ENCODE data around the gene DMD.
"Not testable (repeated sequence)": the region's sequence is repeated elsewhere in the genome, so short reads cannot be mapped to it uniquely, and the experiment has no call there.

Gene DMD

GRCh38 chrX:32538554-32538953 lies 672.8 kb downstream of the DMD start:
- TF ChIP-seq CTCF (IDR thresholded peaks at IDR 0.05; ENCODE audit: insufficient read depth, missing control alignments): no peak
- DNase-seq (ENCODE audit: insufficient read length, low spot score) (no peak), FAIRE-seq (no peak)

GRCh38 chrX:32533848-32534247 lies 677.5 kb downstream of the DMD start:
- DNase-seq (ENCODE audit: insufficient read length, low spot score) (no peak), FAIRE-seq (no peak)
- TF ChIP-seq CTCF (IDR thresholded peaks at IDR 0.05; ENCODE audit: insufficient read depth, missing control alignments): no peak

- FAIRE-seq: no peak
- no peak for DNase-seq (ENCODE audit: insufficient read length, low spot score)
- no peak for TF ChIP-seq CTCF (IDR thresholded peaks at IDR 0.05; ENCODE audit: insufficient read depth, missing control alignments)
These were observed 679.1 kb downstream of the DMD start for GRCh38 chrX:32532262-32532661.

GRCh38 chrX:32530802-32531403 lies 680.4 kb downstream of the DMD start:
- TF ChIP-seq CTCF (IDR thresholded peaks at IDR 0.05; ENCODE audit: insufficient read depth, missing control alignments): peak; percentile 56
- DNase-seq (ENCODE audit: insufficient read length, low spot score): no peak
- peak; percentile 74 for FAIRE-seq

- FAIRE-seq; DNase-seq (ENCODE audit: insufficient read length, low spot score): not testable (repeated sequence)
These were observed 682.9 kb downstream of the DMD start for GRCh38 chrX:32528451-32528850.

- no peak for TF ChIP-seq CTCF (IDR thresholded peaks at IDR 0.05; ENCODE audit: insufficient read depth, missing control alignments)
- DNase-seq (ENCODE audit: insufficient read length, low spot score) (no peak), FAIRE-seq (no peak)
These were observed 686.1 kb downstream of the DMD start for GRCh38 chrX:32525234-32525633.

GRCh38 chrX:32524385-32524784 lies 687.0 kb downstream of the DMD start:
- peak; percentile 17 for DNase-seq (ENCODE audit: insufficient read length, low spot score)
- FAIRE-seq: peak; percentile 99
- no peak for TF ChIP-seq CTCF (IDR thresholded peaks at IDR 0.05; ENCODE audit: insufficient read depth, missing control alignments)

- no peak for TF ChIP-seq CTCF (IDR thresholded peaks at IDR 0.05; ENCODE audit: insufficient read depth, missing control alignments)
- DNase-seq (ENCODE audit: insufficient read length, low spot score): no peak
- no peak for FAIRE-seq
These were observed 690.6 kb downstream of the DMD start for GRCh38 chrX:32520789-32521188.

Data from D721Med (cell line).